AG08396 (cell line): Measurements from ENCODE around the gene SUCO.
"Not testable (repeated sequence)": the region's sequence is repeated elsewhere in the genome, so short reads cannot be mapped to it uniquely, and the experiment has no call there.

Experiments used
- DNase-seq: peaks from one replicate; pipeline ENCODE4 v3.0.0; 2012; ENCODE audit warnings: low spot score, mixed read lengths

The SUCO gene

GRCh38 chr1:172612478-172612877 lies 79.5 kb downstream of the SUCO start:
- no peak for DNase-seq

GRCh38 chr1:172613294-172613693 lies 80.3 kb downstream of the SUCO start:
- DNase-seq, result no peak

- no peak for DNase-seq
These were observed 83.2 kb downstream of the SUCO start for GRCh38 chr1:172616195-172616594.

GRCh38 chr1:172616636-172617035 lies 83.7 kb downstream of the SUCO start:
- no peak for DNase-seq

GRCh38 chr1:172620603-172621002 lies 87.7 kb downstream of the SUCO start:
- DNase-seq, result not testable (repeated sequence)

- DNase-seq, result no peak
These were observed 89.6 kb downstream of the SUCO start for GRCh38 chr1:172622541-172622940.

- DNase-seq, result no peak
These were observed 90.8 kb downstream of the SUCO start for GRCh38 chr1:172623748-172624147.

GRCh38 chr1:172626845-172627244 lies 93.9 kb downstream of the SUCO start:
- DNase-seq, result no peak

GRCh38 chr1:172627702-172628101 lies 94.8 kb downstream of the SUCO start:
- no peak for DNase-seq

- no peak for DNase-seq
These were observed 95.5 kb downstream of the SUCO start for GRCh38 chr1:172628401-172628800.

GRCh38 chr1:172629170-172629569 lies 96.2 kb downstream of the SUCO start:
- DNase-seq, result no peak

- DNase-seq, result no peak
These were observed 96.7 kb downstream of the SUCO start for GRCh38 chr1:172629638-172630037.

GRCh38 chr1:172630056-172630818 lies 97.3 kb downstream of the SUCO start:
- no peak for DNase-seq

GRCh38 chr1:172630868-172631267 lies 97.9 kb downstream of the SUCO start:
- DNase-seq, result no peak

- peak; percentile 43 for DNase-seq
These were observed 104.6 kb downstream of the SUCO start for GRCh38 chr1:172637522-172637921.

GRCh38 chr1:172638249-172638648 lies 105.3 kb downstream of the SUCO start:
- no peak for DNase-seq

- DNase-seq, result peak; percentile 55
These were observed 106.2 kb downstream of the SUCO start for GRCh38 chr1:172638885-172639831.

GRCh38 chr1:172640111-172640510 lies 107.2 kb downstream of the SUCO start:
- DNase-seq, result no peak

GRCh38 chr1:172641492-172641891 lies 108.5 kb downstream of the SUCO start:
- DNase-seq, result no peak

GRCh38 chr1:172642970-172643369 lies 110.0 kb downstream of the SUCO start:
- no peak for DNase-seq

- DNase-seq, result no peak
These were observed 113.7 kb downstream of the SUCO start for GRCh38 chr1:172646653-172647052.

GRCh38 chr1:172647110-172647564 lies 114.2 kb downstream of the SUCO start:
- DNase-seq, result no peak

- DNase-seq, result no peak
These were observed 115.0 kb downstream of the SUCO start for GRCh38 chr1:172647987-172648386.
